Measurements from ENCODE around the gene KIAA0930.
"Not testable (repeated sequence)": the region's sequence is repeated elsewhere in the genome, so short reads cannot be mapped to it uniquely, and the experiment has no call there.

KIAA0930 gene

DNA sequence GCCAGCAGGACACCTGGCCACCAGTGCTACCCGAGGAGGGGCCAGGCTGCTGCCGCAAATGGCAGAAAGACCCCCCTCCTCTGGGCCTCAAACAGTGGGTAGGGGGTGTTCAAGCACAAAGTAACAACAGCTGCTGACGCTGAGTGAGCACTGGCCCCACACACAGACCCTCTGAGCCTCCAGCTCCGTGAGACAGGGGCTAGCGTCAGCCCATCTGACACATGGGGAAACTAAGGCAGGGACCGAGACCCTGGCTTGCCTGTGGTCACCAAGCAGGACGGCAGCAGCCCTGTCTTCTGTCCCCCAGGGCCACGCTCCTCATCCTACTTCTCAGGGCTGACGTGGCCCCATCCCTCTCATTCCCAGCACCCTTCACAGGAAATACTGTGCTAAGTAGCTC lies 40.5 kb downstream of the KIAA0930 start:
- DNase-seq: no peak

DNA sequence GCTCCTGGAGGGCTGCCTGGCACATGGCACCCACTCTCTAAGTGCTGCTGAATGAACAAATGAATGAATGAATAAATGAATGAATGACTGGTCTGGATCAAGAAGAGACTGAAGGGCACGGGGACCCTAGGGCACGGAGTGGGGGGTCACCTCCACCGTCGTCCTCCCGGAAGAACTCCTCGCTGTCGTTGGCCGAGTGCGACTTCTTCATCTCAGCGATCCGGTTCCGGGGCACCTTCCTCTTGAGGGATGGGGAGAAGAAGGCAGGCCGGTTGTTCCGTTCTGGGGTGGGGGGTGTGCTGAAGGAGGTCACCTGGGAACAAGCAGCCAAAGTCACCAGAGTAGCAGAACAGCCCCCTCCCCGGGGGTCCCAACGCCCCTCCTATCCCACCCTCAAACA lies 41.0 kb downstream of the KIAA0930 start:
- no peak for DNase-seq

DNA sequence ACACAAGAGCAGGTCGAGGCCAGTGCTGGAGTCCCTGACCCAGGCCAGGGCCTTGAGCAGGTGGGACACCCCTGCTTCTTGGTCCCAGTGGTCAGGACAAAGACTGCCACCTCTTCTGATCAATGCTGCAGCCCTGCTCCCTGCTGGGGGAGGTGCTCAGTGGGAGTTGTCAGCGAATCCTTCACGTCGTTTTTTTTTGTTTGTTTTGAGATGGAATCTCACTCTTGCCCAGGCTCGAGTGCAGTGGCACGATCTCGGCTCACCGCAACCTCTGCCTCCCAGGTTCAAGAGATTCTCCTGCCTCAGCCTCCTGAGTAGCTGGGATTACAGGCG lies 42.3 kb downstream of the KIAA0930 start:
- DNase-seq: no peak

DNA sequence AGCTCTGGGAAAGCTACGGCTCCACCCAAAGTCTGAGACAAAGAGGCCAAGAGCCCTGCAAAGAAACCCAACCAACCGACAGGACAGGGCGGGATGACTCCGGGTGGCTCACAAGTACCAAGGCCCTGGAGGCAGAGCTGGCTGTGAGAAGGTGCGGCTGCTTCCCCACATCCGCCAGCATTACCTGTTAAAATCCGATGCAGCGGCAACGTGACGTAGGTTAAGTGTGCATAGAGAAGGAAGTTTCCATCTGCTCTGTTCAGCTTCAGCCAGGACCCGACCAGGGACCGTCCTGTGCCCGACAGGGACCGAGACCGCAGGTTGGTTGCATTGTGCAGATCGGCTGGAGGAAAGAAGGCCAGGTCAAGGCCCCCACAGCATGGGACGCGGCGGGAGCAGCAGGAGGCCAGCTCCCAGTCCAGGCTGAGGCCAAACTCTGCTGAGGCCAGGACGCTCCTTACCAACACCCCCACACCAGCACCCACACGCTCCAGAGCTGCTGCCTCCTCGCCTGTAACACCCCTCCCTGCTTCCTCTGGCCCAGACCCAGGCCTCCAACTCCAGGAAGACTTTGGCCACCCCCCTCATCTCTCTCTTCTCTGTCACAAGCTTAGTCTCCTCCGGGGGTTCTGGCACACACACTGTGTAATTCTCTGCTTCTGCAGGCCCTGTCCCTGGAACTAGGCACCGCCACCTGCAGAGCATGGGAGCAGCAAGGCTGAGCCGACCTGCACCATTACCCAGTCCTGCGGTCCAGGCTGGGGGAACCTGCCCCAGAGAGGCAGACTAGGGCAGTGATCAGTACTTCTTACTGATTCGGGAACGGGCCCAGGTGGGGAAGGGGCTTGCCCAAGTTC lies 42.9 kb downstream of the KIAA0930 start:
- DNase-seq: no peak

DNA sequence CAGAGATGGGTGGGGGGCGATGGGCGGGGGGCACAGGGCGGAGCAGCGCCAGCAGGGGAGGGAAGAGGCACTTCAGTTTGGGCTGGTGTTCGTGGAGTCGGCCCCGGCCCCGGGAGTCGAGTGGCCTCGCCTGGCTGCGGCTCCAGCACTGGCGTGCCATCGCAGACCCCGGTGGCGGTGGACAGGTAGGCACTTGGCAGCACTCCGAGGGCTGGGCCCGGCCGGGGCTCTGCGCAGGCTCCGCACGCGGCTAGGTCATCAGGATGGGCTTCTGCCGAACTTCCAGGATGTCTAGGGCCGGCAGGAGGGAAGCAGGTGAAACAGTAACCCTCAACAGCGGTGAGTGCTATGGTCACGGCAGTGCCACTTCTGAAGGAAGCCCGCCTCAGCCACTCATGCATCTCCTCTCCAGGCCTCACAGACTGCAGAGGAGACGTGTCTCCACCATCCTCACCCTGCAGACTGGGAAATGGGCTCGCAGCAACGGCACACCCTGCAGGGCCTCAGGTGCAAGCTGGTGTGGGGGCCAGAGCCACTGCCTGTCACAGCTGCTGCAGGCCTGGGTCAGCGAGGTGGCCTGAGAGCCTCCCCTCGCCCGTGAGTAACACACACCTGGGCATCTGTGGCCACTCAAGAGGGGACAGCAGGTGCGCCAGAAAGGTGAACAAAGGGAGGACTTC lies 43.6 kb downstream of the KIAA0930 start:
- no peak for DNase-seq

DNA sequence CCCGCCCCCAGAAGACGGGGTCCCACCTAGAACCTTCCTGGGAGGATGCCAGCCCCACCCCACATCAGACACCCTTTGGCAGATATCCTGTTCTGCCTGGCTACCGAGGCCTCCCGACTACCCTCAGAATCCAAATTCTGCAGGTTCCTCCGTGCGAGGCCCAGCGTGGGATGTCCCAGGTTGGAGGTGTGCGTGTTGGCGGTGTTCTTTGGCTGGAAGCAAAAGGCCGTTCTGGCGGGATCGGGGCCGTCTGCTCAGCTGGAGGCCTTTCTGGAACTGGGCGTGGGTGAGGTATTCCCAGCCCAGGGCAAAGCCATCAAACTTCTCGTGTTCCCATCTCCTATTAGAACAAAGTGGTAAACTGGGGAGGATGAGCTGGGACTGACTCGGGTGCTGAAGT lies 44.4 kb downstream of the KIAA0930 start:
- DNase-seq: no peak

DNA sequence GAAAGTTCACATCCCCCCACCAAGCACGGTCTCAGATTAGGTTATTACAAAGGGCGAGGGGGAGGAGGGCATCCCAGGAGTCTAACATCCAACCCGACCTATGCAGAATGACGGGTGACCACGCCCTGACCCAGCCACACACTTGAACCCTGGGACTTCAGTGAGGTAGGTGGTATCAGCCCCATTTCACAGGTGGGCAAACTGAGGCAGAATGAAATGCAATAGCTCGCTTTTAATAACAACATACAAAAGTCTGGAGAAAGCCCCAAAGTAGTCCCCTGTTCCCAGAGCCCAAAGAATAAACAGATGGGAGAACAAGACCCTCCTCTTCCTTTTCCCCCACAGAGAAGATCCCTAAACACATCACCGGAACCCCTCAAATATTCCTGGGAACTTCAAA lies 45.1 kb downstream of the KIAA0930 start:
- DNase-seq: no peak

DNA sequence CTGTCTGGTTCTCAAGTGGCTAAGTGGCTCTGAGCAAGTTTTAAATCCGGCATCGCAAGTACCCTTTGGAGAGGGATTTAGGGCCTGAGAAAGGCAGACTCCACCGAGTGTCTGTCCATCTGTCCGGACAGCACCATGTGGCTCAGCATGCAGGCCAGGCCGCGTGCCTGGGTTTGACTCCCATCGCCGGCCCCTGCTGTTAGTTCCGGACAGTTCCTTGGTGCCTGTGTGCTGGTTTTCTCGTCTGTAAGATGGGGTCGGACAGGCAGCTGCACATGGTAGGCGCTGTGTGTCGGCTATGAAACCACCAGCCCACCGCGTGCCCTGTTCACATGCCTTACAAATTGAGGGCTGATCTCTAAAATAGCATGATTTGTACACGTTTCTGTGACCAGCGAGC lies 46.0 kb downstream of the KIAA0930 start:
- no peak for DNase-seq

DNA sequence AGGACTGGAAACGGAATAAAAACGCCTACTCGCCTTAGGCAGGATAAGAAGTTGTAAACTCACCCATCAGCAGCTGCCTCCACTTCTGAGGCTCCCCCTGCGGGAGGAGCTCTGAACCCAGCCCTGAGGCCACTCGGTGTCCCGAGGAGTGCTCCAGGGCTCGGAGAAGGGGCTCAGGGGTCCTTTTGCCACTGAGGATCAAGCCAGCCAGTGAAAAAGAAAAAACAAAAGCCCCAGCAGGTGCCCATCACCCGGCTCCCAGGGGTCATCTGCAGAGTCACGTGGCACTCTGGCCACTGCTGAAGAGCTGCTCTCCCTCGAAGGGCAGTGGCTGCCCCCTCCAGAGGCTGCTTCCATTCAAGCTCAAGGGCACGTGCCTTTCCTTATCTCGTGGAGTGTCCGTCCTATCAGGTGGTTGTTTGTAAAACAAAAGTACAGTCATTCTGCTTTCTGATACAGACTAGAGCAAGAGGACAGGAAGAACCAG lies 48.0 kb downstream of the KIAA0930 start:
- no peak for DNase-seq

DNA sequence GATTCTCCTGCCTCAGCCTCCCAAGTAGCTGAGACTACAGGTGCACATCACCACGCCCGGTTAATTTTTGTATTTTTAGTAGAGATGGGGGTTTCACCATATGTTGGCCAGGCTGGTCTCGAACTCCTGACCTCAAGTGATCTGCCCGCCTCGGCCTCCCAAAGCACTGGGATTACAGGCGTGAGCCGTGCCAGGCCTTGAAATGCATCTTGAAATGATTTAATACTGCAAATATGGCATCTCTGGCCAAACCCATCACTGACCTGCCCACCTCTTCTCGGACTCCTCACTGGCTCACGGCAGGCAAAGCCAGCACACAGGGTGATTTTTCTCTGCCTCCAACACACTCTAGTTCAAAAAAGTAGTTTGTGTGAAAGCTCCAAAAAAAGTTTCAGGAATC lies 48.9 kb downstream of the KIAA0930 start:
- not testable (repeated sequence) for DNase-seq

DNA sequence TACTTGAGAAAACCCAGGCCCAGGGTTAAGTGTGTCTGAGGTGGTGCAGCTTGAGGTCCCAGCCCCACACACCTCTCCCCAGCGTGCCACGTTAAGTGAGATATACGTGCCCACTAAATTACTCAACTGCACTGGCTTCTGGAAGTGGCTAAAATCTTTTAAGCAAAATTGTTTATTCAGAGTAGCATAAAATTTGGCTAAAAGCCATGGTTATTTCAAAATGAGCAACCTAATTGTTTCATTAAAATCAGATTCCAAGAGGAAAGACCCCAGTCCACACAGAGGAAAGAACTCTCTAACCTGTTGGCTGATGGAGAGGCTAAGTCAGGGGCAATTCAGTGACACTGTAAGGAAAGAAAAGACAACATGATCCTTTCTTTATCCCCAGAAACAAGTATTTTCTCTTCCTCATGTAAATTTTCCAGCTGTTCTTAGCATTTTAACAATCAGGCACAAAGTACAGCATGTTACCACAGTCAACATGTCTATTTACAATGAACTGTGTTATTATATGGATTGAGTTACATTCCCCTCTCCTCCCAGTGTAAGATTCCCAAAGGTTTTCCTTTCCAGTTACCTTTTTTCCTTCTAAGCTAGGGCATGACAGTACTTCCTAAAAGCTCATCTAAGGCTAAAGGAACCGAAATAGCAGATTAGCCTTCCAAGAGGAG lies 50.4 kb downstream of the KIAA0930 start:
- no peak for DNase-seq

DNA sequence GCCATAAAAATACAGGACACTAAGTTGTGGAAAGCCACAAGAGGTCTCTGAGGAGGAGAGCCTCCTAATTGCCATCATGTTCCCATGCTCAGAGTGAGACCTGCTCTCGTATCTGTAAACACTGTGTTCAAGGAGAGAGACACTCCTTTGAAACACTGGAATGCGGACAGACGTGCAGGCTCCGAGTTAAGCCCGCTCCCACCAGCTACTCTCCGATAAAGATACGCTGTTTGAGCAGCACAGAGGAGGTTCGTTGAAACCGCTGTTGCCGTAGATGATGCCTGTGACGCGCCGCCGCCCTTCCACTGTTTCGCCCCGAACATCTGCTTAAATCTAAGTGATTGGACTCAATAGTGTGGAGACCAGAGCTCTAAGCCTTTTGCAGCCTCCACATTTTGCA lies 51.9 kb downstream of the KIAA0930 start:
- DNase-seq: no peak

DNA sequence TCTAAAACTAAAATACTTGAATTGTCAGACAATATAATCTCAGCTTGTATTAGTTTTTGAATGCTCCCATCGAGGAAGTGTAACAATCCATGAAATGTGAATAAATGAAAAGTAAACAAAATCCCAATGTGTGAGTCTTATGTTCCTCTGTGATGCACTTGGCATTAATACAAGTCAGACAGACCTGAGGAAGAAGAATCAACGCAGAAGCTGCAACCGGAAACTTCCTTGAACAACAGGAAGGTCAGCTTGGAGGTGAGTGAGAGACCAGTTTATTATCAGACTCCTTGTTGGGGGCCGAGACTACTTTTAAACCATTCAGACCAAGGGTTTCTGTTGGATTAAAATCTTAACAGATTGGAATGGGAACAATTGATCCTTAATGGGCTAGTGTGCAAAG lies 52.8 kb downstream of the KIAA0930 start:
- DNase-seq: no peak

DNA sequence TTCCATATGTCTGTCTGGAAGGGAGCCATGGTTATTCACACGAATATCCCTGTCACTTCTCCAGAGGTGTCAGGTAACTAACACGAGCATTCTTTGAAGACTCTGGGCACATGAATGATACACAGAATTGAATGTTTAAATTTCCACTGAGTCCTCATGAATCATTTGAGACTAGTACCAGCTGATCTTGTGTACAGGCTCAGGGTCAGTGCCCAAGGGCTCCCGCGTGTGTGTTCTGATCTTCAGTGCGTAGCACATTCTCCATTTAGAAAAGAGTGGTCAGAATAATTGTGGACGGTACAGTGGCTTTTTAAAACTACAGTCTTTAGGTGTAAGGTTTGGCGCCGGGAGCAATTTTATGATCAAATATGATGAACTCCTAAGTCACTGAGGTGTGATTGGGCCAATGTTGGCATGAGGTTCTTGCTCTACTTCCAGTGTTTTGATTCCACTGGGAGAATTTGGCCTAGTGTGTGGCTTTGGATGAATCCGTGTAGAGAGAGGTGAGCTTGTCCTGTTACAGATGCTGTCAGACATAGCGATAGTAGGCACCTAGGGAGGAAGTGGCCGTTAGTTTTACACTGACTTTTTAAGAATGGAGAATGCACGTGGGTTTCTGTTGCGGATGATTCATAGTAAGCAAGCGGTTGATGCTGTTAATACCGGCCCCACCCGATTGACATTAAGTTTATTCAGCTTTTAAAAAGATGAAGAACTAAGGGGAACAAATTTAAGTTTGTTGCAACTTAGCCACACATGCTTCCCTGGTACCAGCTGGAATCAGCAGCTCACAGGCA lies 54.8 kb downstream of the KIAA0930 start:
- no peak for DNase-seq

DNA sequence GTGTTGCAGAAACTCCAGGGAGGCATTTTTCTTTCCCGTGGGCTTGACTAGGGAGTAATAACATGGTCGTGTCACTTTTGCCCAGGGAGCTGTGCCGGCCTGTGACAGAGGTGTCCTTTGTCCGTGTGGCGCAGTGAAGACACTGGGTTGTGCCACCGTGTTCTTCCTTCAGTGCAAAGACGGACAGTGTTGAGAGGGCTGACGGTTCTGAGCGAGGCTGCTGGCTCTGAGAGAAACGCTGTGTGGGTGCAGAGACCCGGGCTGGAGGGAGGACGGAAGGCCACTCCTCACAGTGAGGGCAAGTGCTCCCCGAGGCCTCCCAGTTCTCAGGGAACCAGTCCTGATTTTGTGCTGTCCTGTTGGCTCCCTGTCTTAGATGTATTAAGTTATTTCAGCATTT lies 56.7 kb downstream of the KIAA0930 start:
- DNase-seq: no peak

DNA sequence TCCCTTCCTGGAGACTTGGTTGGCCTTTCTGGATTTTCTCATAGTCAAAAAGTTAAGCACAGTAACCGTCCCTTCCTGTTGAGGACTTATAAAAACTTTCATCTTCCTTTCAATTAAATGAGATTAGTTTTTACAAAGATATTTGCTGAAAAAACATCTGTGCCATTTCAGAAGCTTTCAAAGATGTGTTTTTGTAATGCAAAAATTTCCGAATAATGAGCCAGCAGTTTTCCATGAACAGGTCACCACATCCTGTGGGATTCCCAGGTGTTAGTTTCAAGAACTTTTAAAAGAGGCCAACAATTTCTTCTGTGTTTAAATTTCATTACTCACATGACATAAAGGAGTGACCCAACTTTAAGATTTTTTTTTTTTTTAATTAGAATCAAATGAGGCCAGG lies 58.9 kb downstream of the KIAA0930 start:
- no peak for DNase-seq

DNA sequence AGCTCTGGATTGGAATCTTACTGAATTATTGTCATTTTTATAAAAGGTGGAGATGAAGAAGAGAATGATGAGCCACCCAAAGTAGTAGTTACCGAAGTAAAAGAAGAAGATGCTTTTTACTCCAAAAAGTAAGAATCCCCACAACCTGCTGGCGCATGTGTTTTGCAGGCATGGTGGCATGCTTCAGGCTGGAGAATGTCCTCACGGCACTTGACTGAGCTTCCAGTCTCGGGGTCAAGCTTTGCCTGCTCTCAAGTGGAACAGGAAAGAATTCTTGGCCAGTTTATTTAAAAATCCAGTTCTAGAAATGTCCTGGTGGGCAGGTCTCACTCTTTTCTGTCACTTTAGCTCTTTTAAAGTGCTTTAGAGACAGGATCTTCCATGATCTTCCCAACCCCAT lies 59.5 kb downstream of the KIAA0930 start:
- DNase-seq: no peak

DNA sequence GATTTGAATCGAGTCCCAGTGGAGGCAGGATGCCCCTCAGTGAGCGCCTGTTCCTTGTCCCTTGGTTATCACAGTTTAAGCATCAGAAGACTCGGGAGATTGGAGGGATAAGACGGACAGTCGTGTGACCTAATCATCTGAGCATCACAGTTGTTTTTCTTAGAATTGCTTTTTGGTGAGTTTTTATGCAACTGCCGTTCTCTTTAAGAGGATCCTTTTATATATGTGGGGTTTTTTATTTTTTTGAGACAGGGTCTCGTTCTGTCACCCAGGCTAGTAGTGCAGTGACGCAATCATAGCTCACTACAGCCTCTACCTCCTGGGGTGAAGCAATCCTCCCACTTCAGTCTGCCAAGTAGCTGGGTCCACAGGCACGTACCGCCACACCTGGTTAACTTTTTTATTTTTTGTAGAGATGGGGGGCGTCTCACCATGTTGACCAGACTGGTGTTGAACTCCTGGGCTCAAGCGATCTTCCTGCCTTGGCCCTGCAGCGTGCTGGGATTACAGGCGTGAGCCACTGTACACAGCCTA lies 60.5 kb downstream of the KIAA0930 start:
- DNase-seq: no peak

DNA sequence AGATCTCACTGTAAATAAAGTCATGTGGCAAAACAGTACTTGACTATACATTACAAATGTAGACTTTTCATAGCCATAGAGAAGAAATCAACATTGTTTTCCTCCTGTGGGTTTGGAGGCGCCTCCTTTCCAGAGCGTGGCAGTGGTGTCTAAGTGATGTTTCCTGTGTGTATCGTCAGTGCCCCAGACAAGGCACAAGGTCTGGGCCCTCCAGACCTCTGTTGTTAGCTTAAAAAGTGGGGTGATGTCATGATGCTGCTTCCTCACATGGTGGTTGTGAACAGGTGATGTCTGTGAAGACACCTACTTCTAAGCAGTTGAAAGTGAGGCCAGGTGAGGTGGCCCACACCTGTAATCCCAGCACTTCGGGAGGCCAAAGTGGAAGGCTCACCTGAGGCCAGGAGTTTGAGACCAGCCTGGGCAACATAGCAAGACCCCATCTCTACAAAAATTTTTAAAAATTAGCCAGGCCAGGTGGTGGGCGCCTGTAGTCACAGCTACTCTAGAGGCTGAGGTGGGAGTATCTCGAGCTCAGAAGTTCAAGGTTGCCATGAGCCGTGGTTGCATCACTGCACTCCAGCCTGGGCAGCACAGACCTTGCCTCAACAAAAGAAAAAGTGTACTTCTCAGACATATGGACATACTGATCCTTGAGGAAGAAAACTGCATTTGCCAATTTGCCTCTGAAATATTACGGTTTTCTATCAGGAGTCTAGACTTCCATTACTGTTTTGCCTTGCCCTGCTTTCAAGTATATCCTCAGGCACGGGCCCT lies 61.2 kb downstream of the KIAA0930 start:
- DNase-seq: no peak

DNA sequence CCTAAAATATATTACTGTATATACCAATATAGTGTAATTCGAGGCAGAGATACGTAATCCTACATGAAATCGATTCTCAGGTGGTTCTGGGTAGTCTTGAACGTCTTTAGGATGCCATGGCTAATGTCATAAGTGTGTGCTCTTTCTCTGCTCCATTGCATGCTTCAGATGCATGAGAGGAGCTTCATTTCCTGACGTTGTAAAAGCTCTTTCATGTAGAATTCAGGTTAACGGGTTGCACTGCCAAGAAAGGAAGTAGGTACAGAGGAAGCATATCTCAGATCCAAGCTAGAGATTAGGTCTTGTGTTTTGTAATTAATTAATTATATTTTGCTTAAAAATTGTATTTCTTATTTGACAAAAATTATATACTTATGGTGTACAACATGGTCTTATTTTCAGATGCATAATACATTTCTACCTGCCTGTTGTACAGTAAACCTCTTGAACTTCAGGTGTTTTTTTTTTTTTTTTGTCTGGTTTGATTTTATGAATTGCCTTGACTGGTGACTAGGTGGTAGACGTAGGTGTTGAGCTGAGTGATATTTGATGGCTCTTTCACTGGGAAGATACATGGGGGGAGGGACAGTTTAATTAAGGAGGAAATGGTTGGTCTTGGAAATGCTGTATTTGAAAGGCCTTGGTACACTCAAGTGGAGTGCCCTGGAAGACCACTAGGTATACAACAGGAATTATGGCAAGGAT lies 67.7 kb downstream of the KIAA0930 start:
- DNase-seq: no peak

DNA sequence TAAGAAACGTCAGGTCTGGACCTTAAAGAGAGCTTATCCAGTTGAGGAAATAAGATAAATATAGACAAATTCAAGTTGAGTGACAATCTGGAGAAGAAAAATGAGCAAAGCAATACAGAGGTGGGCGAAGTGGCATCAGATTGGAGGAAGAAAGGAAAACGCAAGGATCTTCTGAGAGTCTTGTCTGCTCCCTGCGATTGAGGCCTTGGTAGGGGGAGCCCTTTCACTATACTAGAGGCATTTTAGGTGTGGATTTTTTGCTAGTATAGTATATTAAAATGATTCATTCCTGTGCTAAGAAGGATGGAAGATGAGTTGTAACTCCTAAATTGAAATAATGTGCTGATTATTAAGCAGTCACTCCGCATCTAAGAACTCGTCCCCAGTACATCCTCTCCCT lies 68.9 kb downstream of the KIAA0930 start:
- no peak for DNase-seq

Measured in 8988T (cell line).